NCI-H1105 (cell line): Measurements from ENCODE around the gene UBXN1.

Experiments used
- DNase-seq: peaks from one replicate; lab custom pipeline; 2025; lab: John Stamatoyannopoulos, UW

Gene UBXN1

GRCh38 chr11:62645946-62646824 lies 32.7 kb downstream of the UBXN1 start, which contains the start of gene GANAB:
Gene GANAB, minus strand, starts transcription at chr11:62646613. Its CDS starts 14 bp downstream, at chr11:62646599.
- DNase-seq = peak; percentile 99

GRCh38 chr11:62645671-62645945 lies 33.3 kb downstream of the UBXN1 start:
- DNase-seq = no peak

DNA sequence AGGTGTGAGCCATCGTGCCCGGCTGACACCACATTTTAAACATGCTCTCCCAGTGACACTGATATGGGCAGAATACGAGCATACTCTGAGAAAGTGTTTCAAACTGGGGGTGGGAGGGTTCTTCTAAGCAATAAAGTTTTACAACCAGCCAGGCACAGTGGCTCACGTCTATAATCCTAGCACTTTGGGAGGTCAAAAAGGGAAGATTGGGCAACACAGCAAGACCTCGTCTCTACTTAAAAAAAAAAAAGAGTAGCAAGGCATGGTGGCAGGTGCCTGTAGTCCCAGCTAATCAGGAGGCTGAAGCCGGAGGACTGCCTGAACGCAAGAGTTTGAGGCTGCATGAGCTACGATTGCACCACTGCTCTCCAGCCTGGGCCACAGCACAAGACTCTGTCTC lies 34.7 kb downstream of the UBXN1 start:
- no peak for DNase-seq

- DNase-seq = no peak
Measured at GRCh38 chr11:62632492-62632891, 46.4 kb downstream of the UBXN1 start.

- DNase-seq = no peak
Measured at GRCh38 chr11:62627713-62628112, 51.2 kb downstream of the UBXN1 start.
